Measurements from ENCODE around the gene APLP2. TPM values are rescaled to one million over a fixed set of nuclear protein-coding genes. Genes with fewer than 3 reads are reported as not detected.

The APLP2 gene
- total and polyA plus RNA-seq, 2 of the 4 experiments (the other 2 are of a cell fraction): 127 to 235 TPM

- no peaks in the 10 kb centered on the region for H4K20me1 ChIP-seq (ENCODE audit: insufficient read depth, low read length)
- in situ Hi-C loops (cut with MboI; ENCODE audit: low sequenced_read_pairs): no loop called here
- no peak overlapping the region for H3K4ac ChIP-seq (ENCODE audit: low read depth, low read length)
- no peak overlapping the region for H4K5ac ChIP-seq (ENCODE audit: low read depth, low read length)
- intact Hi-C loops (cut with micrococcal nuclease): no loop called here
- H3K23ac ChIP-seq (ENCODE audit: low read depth, low read length): no peak overlapping the region
- H3K4me2 ChIP-seq (ENCODE audit: low read depth, low read length): no peak overlapping the region
- no peak for DNase-seq
- no peak overlapping the region for H4K8ac ChIP-seq (ENCODE audit: low read depth in 2 of 2, low read length in 2 of 2)
- no peak overlapping the region for H2BK120ac ChIP-seq (ENCODE audit: low read depth, low read length)
- BruUV-seq (replicated peaks): no TSS peak
- no peaks in the 10 kb centered on the region for H3K79me1 ChIP-seq (ENCODE audit: low read depth in 1 of 2, low read length in 2 of 2)
- H2BK20ac ChIP-seq (ENCODE audit: low read depth, low read length): no peak overlapping the region
- no peak overlapping the region for H2BK15ac ChIP-seq (ENCODE audit: low read depth, low read length)
- no peak overlapping the region for H3K18ac ChIP-seq (ENCODE audit: low read depth, low read length)
- no peak overlapping the region for H4K91ac ChIP-seq (ENCODE audit: insufficient read depth, low read depth, low read length)
- H3K27ac ChIP-seq (ENCODE audit: insufficient read depth, low read length): no peak overlapping the region
- H3K9me1 ChIP-seq (ENCODE audit: insufficient read depth, low read length): no peaks in the 10 kb centered on the region
- no peak overlapping the region; the same call in 1 of the 2 replicates for H2AK5ac ChIP-seq (ENCODE audit: low read depth, low read length)
- H3K56ac ChIP-seq (ENCODE audit: extremely low read depth, insufficient read depth, low read length): no peak overlapping the region
- H2BK5ac ChIP-seq (ENCODE audit: low read depth, low read length, poor library complexity, severe bottlenecking): no peak overlapping the region
- H2AFZ ChIP-seq (replicated peaks; ENCODE audit: low read length, poor library complexity): no peak overlapping the region
- dilution Hi-C loops (cut with HindIII; ENCODE audit: low sequenced_read_pairs, unreplicated experiment): no loop called here
- no peaks in the 10 kb centered on the region for H3K36me3 ChIP-seq (ENCODE audit: control insufficient read depth, insufficient read depth, low read length)
- H3K9ac ChIP-seq (ENCODE audit: low read depth, low read length): no peak overlapping the region
- TF ChIP-seq NFE2L2 (IDR thresholded peaks at IDR 0.05; ENCODE audit: low read depth, low read length) (no peak), CHD1 (IDR thresholded peaks at IDR 0.05; ENCODE audit: low read depth, low read length) (no peak), RFX5 (IDR thresholded peaks at IDR 0.05; ENCODE audit: low read depth, low read length) (no peak), MAZ (IDR thresholded peaks at IDR 0.05; ENCODE audit: borderline replicate concordance, low read depth, low read length) (no peak), RAD21 (IDR thresholded peaks at IDR 0.05; ENCODE audit: low read length) (no peak), RCOR1 (IDR thresholded peaks at IDR 0.05; ENCODE audit: insufficient replicate concordance, low read length) (no peak), CEBPB (IDR thresholded peaks at IDR 0.05; ENCODE audit: low read depth, low read length) (no peak), SMC3 (IDR thresholded peaks at IDR 0.05; ENCODE audit: low read depth, low read length) (no peak), POLR2A (IDR thresholded peaks at IDR 0.05; ENCODE audit: low read depth, low read length) (no peak), ELK1 (IDR thresholded peaks at IDR 0.05; ENCODE audit: borderline replicate concordance, low read depth, low read length) (no peak)
- 83% methylated on average over 38 of the region's 49 CpGs; no CpG with 5 or more reads in 1 of the 2 experiments for WGBS, 2 experiments (ENCODE audit: extremely low coverage in 2 of 2, insufficient read length in 1 of 2)
- POLR2A ChIA-PET (ENCODE audit: unreplicated experiment): no interaction called here
- no peak overlapping the region for H3K14ac ChIP-seq (replicated peaks; ENCODE audit: low read depth, low read length)
- peaks cover 3% of the 10 kb centered on the region for H3K4me1 ChIP-seq (ENCODE audit: control insufficient read depth, insufficient read depth, low read length)
- no peak overlapping the region for H3K4me3 ChIP-seq (ENCODE audit: insufficient read depth, low read depth, low read length)
- H3K9me3 ChIP-seq (ENCODE audit: control insufficient read depth, insufficient read depth, low read length): no peaks in the 10 kb centered on the region
- ATAC-seq (ENCODE audit: low read depth): no peak
- H2AK9ac ChIP-seq (replicated peaks; ENCODE audit: low read depth, low read length, poor library complexity): no peak overlapping the region
- CTCF ChIA-PET: no interaction called here
- no peaks in the 10 kb centered on the region for H3K27me3 ChIP-seq (ENCODE audit: control insufficient read depth, insufficient read depth, low read length)
These were observed 29.3 kb upstream of the APLP2 start for GRCh38 chr11:130040281-130040940.
